ENCODE data around the gene KLK1.

DNA sequence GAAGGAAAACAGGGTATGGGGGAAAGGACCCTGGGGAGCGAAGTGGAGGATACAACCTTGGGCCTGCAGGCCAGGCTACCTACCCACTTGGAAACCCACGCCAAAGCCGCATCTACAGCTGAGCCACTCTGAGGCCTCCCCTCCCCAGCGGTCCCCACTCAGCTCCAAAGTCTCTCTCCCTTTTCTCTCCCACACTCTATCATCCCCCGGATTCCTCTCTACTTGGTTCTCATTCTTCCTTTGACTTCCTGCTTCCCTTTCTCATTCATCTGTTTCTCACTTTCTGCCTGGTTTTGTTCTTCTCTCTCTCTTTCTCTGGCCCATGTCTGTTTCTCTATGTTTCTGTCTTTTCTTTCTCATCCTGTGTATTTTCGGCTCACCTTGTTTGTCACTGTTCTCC lies 33.8 kb upstream of the KLK1 start:
- no peak for TF ChIP-seq WIZ (CRISPR knock-in tag; IDR thresholded peaks at IDR 0.05)
- TF ChIP-seq HNF4A (CRISPR knock-in tag; IDR thresholded peaks at IDR 0.05) = no peak
- no peak for TF ChIP-seq EZH2 (conservative IDR thresholded peaks at IDR 0.05; ENCODE audit: low read depth, low read length)
- no peak for TF ChIP-seq MEIS2 (CRISPR knock-in tag; IDR thresholded peaks at IDR 0.05)
- TF ChIP-seq ZNF616 (CRISPR knock-in tag; IDR thresholded peaks at IDR 0.05; ENCODE audit: low read depth) = no peak
- no peak for TF ChIP-seq SP140L (CRISPR knock-in tag; IDR thresholded peaks at IDR 0.05; ENCODE audit: borderline replicate concordance)
- TF ChIP-seq, protein P1, sequence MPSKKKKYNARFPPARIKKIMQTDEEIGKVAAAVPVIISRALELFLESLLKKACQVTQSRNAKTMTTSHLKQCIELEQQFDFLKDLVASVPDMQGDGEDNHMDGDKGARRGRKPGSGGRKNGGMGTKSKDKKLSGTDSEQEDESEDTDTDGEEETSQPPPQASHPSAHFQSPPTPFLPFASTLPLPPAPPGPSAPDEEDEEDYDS (CRISPR knock-in tag; IDR thresholded peaks at IDR 0.05) = no peak
- no peak for TF ChIP-seq ZMYM3 (CRISPR knock-in tag; IDR thresholded peaks at IDR 0.05)
- no peak for TF ChIP-seq ZNF678 (CRISPR knock-in tag; IDR thresholded peaks at IDR 0.05)
- TF ChIP-seq FOXA3 (CRISPR knock-in tag; IDR thresholded peaks at IDR 0.05) = no peak
- TF ChIP-seq CBFB (CRISPR knock-in tag; IDR thresholded peaks at IDR 0.05) = no peak

All from HepG2 (cell line).